Activated CD4-positive, alpha-beta memory T cell treated with anti-CD3 and anti-CD28 coated beads for 36 hours (primary cell): ENCODE results near the gene ENSA. TPM values are rescaled to one million over a fixed set of nuclear protein-coding genes. Genes with fewer than 3 reads are reported as not detected.
A peak's percentile ranks its signal among the peaks of the same experiment; 100 is the strongest.

ENCODE experiments used
- CTCF ChIA-PET: fragments of 350-600 bp; sonication (Branson Sonifier 250); formaldehyde crosslinking; loops from one replicate; lab custom pipeline; 2021; ENCODE audit warnings: antibody characterized with exemption, inconsistent platforms; lab: Charles Lee
- POLR2A ChIA-PET: fragments of 350-600 bp; sonication (Branson Sonifier 250); formaldehyde crosslinking; loops from one replicate; lab custom pipeline; 2021; ENCODE audit warnings: antibody characterized with exemption; lab: Charles Lee
- DNase-seq: peaks from one replicate; pipeline ENCODE4 v3.0.0-alpha.2; 2020
- H3K27ac Mint-ChIP-seq: one replicate; pipeline ENCODE4 v1.8.0; 2021; ENCODE audit warnings: mixed read lengths
- H3K27me3 Mint-ChIP-seq: one replicate; pipeline ENCODE4 v1.8.0; 2021; ENCODE audit warnings: mixed read lengths
- H3K36me3 Mint-ChIP-seq: one replicate; pipeline ENCODE4 v1.8.0; 2021; ENCODE audit warnings: mixed read lengths
- H3K4me1 Mint-ChIP-seq: one replicate; pipeline ENCODE4 v1.8.0; 2021; ENCODE audit warnings: low read depth, mixed read lengths
- H3K4me3 Mint-ChIP-seq: one replicate; pipeline ENCODE4 v1.8.0; 2021; ENCODE audit warnings: mild to moderate bottlenecking, mixed read lengths
- H3K9me3 Mint-ChIP-seq: one replicate; pipeline ENCODE4 v1.8.0; 2021; ENCODE audit warnings: mixed read lengths
- intact Hi-C: fragments of 100-400 bp; cut with micrococcal nuclease; formaldehyde crosslinking; loops from one replicate; pipeline ENCODE4 v1.15.1; 2023
- total RNA-seq, 2 experiments: library from RNA; stranded (reverse); gene quantifications; one replicate each; pipeline ENCODE4 v1.2.3, GENCODE V29; 2021

ENSA gene
- total RNA-seq, 2 experiments from 2014 or later = 212 to 219 TPM

DNA sequence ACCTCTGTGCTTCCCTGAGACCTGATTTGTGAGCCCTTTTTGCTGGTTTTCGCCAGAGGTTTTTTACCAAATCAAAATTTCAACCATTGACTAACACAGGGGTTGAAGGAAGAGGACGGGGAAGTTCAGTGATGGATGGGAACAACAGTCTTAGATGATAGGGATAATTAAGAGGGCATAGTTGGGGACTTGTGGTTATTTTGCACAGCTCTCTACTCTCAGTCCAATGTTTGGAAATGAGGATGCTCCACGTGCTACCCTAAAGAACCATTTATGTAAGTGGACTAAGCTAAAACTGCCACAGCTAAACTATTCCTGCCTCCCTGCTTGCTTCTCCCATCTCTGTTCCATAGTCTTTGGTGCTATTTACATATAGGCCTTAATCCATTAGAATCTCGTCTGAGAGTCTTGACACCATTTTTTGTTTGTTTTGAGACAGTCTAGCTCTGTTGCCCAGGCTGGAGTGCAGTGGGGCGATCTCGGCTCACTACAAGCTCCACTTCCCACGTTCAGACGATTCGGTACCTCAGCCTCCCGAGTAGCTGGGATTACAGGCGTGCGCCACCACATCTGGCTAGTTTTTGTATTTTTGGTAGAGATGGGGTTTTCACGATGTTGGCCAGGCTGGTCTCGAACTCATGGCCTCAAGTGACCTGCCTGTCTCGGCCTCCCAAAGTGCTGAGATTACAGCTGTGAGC is 49.3 kb downstream of the ENSA start:
- peak overlapping the region; percentile 93 for H3K4me3 Mint-ChIP-seq
- intact Hi-C loops = loop anchor here (1.0 kb wide), 2 partner anchors 13 to 49 kb away; partner anchors contain the start of gene ENSA

DNA sequence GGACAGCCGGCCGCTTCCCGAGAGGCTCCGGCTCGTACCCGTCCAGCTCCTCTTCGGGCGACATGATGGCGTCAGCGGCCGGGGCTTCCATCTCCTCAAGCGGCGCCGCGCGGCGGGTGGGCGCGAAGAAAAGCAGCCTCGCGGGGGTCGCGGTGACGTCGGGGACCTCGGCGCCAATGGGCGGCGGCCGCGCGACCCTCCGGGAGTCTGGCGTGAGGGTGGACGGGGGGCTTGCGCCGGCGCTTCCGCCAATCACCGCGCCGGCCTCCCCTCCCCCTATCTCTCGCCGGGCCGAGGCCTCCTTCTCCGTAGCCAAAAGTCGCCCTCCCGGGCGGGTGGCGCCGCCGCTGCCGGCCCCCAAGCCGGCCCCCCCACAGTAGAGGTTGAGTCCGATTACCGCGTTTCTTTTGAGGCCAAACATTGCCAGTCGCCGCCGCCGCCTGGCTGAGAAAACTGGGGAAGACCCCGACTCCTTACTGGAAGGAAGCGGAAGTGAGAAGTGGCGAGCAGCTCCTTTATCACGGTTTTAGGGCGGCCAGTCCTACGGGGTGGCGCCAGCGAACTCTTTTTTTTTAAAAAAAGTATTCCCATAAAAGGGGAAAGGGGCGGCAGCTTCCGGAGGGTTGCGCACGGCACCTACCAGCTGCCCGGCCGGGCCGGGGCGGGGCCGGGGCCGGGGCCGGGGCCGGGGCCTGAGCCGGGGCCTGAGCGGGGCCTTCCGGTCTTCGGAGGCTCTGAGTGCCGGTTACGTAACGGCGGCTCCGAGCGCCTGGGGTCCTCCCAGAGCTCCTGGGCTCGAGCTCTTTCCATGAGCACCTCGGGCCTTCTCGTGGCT is 50.1 kb downstream of the ENSA start, which contains the start of gene MCL1:
TSS of gene MCL1 (minus strand) at position 501 of the 835 bp plus-strand sequence. CDS start at position 421, 80 bp downstream.
- intact Hi-C loops = loop anchor here (1.0 kb wide), 2 partner anchors 12 to 50 kb away; partner anchors contain the start of gene ENSA
- Mint-ChIP-seq H3K27ac (peak within 1 kb of the TSS; percentile 98), H3K9me3 (no peaks in the 10 kb centered on the region), H3K27me3 (peaks cover 2% of the 10 kb centered on the region), H3K4me1 (peaks cover 27% of the 10 kb centered on the region), H3K4me3 (peak within 1 kb of the TSS; percentile 93), H3K36me3 (peaks cover 50% of the 10 kb centered on the region)
- CTCF ChIA-PET = interaction anchor here (0.7 to 15.1 kb wide), 11 partner anchors 16 to 416 kb away, joined by 3 to 276 read pairs (median 4); partner anchors contain the start of genes ENSA and GOLPH3L
- POLR2A ChIA-PET = interaction anchor here (0.6 to 12.6 kb wide), 18 partner anchors 10 to 492 kb away, joined by 3 to 527 read pairs (median 4); partner anchors contain the start of genes APH1A, ENSA and GOLPH3L
- DNase-seq = peak; percentile 95

More for the DNA sequence above, 49.3 kb downstream of the ENSA start:
- ChIA-PET POLR2A (interaction anchor here (0.6 to 12.6 kb wide), 14 partner anchors 9 to 491 kb away, joined by 3 to 527 read pairs (median 4); partner anchors contain the start of genes APH1A and ENSA), CTCF (interaction anchor here (0.7 to 15.1 kb wide), 9 partner anchors 17 to 416 kb away, joined by 3 to 276 read pairs (median 5); partner anchors contain the start of genes ENSA and GOLPH3L)
- peaks cover 2% of the 10 kb centered on the region for H3K27me3 Mint-ChIP-seq
- H3K27ac Mint-ChIP-seq = peak overlapping the region; percentile 92
- no peaks in the 10 kb centered on the region for H3K9me3 Mint-ChIP-seq
- DNase-seq = no peak
- H3K36me3 Mint-ChIP-seq = peaks cover 42% of the 10 kb centered on the region
- H3K4me1 Mint-ChIP-seq = peaks cover 19% of the 10 kb centered on the region

DNA sequence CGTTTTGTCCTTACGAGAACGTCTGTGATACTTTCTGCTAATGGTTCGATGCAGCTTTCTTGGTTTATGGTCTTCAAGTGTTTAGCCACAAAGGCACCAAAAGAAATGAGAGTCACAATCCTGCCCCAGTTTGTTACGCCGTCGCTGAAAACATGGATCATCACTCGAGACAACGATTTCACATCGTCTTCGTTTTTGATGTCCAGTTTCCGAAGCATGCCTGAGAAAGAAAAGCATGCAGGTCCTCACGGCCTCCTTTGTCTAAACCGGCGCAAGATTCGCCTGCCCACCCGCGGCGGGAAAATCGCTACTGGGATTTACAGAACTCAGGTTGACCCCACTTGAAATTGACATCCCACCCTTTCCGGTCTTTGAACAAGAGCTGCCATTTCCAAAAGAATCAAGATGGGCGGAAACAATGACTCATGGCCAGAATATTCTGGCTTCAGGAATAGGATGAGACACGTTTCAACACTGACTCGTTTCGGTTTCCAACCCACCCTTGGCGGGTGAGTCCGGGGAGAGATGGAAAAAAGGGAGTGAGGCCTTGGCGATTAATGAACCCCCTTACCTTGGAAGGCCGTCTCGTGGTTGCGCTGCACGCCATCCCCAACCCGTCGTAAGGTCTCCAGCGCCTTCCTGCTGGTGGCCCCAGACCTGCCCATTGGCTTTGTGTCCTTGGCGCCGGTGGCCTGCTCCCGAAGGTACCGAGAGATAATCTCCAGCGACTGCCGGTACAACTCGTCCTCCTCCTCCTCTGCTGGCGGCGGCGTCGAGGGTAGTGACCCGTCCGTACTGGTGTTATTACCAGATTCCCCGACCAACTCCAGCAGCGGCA is 50.9 kb downstream of the ENSA start:
- peak; percentile 73 for DNase-seq
- intact Hi-C loops = loop anchor here (1.0 kb wide), 4 partner anchors 11 to 51 kb away; partner anchors contain the start of gene ENSA
- Mint-ChIP-seq H3K4me3 (peak overlapping the region; percentile 93), H3K27ac (peak overlapping the region; percentile 98), H3K27me3 (peaks cover 2% of the 10 kb centered on the region), H3K36me3 (peaks cover 56% of the 10 kb centered on the region), H3K9me3 (no peaks in the 10 kb centered on the region), H3K4me1 (peaks cover 32% of the 10 kb centered on the region)
- ChIA-PET POLR2A (interaction anchor here (1.0 to 12.6 kb wide), 10 partner anchors 11 to 119 kb away, joined by 3 to 527 read pairs (median 12); partner anchors contain the start of genes ENSA and GOLPH3L), CTCF (interaction anchor here (1.1 to 15.1 kb wide), 5 partner anchors 15 to 50 kb away, joined by 3 to 276 read pairs (median 4); partner anchors contain the start of gene ENSA)

DNA sequence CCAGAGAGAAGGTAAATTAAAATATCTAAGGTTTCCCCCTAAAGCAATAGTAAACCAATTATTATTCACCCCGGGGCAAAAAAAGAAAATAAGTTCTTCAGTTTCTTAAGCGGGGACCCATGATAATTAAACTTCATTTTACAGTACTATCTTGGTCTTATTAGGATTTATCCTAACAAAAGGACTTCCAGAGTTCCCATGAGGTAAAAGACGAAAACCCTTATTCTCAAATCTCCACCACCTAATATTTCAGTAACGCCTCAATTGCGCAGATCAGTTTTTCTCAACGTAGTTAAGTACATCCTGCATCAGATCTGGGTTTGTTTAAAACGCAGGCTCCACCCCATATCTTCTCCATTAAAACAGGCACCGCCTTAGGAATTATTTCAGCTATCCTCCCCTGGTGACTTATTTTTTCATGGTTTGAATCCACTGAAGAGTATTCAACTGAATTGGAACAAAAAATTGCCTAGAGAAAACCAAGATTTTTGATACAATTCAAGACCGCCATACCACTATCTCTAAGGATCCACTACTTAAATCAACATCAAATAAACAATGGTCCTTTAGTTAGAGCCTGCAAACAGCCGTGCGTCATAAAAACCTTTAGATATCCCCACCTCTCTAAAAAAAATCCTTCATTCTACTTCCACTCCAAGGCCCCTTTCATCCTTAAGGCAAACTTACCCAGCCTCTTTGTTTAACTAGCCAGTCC is 51.7 kb downstream of the ENSA start:
- Mint-ChIP-seq H3K27me3 (peaks cover 2% of the 10 kb centered on the region), H3K4me1 (peaks cover 40% of the 10 kb centered on the region), H3K27ac (peak overlapping the region; percentile 98), H3K36me3 (peaks cover 64% of the 10 kb centered on the region), H3K9me3 (no peaks in the 10 kb centered on the region), H3K4me3 (peak overlapping the region; percentile 93)
- intact Hi-C loops = loop anchor here (1.0 kb wide), 2 partner anchors 14 to 34 kb away; no protein-coding TSS in a partner anchor
- CTCF ChIA-PET = interaction anchor here (1.1 to 15.1 kb wide), 5 partner anchors 15 to 51 kb away, joined by 3 to 276 read pairs (median 7); partner anchors contain the start of gene ENSA
- POLR2A ChIA-PET = interaction anchor here (1.0 to 12.6 kb wide), 6 partner anchors 13 to 51 kb away, joined by 3 to 527 read pairs (median 48); partner anchors contain the start of gene ENSA
- no peak for DNase-seq

DNA sequence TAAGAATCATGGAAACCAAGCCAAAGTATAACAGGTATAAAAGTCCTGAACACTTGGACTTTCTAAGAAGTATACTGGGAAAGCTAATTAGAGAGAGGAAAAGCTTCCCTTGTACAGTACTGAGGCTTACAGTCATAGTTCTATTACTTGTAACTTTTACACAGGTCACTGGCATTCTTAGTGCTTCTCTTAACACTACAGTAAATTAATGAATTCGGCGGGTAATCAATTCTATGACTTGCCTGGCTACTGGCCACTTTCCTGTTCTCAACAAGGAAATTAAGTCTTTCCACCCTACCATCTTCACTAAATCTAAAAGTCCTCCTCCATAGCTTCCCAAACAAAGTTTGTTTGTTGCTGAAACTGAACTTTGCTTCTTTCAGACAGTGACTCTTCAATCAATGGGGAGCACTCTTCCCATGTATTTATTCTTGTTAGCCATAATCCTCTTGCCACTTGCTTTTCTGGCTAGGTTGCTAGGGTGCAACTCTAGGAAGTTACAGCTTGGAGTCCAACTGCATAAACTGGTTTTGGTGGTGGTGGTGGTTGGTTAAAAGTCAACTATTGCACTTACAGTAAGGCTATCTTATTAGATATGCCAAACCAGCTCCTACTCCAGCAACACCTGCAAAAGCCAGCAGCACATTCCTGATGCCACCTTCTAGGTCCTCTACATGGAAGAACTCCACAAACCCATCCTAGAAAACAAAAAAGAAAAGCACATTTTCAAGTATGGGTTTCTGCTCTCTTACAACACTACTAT is 52.4 kb downstream of the ENSA start:
- no peak for DNase-seq
- Mint-ChIP-seq H3K4me3 (peak overlapping the region; percentile 93), H3K4me1 (peaks cover 44% of the 10 kb centered on the region), H3K36me3 (peaks cover 71% of the 10 kb centered on the region), H3K9me3 (no peaks in the 10 kb centered on the region), H3K27me3 (peaks cover 2% of the 10 kb centered on the region), H3K27ac (peak overlapping the region; percentile 98)
- ChIA-PET POLR2A (interaction anchor here (0.7 to 12.6 kb wide), 6 partner anchors 12 to 90 kb away, joined by 3 to 527 read pairs (median 48); partner anchors contain the start of genes ENSA and TARS2), CTCF (interaction anchor here (0.9 to 15.1 kb wide), 4 partner anchors 14 to 120 kb away, joined by 3 to 276 read pairs (median 6); partner anchors contain the start of gene GOLPH3L)
- intact Hi-C loops = no loop called here

DNA sequence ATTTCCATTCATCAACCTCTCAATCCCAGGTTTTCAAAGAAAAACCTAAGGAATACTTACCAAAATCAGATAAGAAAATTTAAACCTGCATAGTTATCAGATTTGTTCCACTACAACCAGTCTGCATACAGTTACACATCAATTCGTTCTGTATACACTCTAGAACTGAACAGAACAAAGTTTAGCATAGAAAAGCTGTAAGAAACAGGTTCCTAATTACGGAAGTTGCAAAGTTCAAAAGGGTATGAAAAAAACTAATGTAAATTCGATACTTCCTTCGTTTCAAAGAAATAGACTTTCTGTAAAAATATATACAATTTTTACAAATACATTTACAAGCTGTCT is 53.1 kb downstream of the ENSA start:
- H3K27me3 Mint-ChIP-seq = peaks cover 2% of the 10 kb centered on the region
- POLR2A ChIA-PET = interaction anchor here (1.6 to 12.6 kb wide), 5 partner anchors 12 to 89 kb away, joined by 4 to 527 read pairs (median 54); partner anchors contain the start of genes ENSA and TARS2
- no peak for DNase-seq
- intact Hi-C loops = no loop called here
- CTCF ChIA-PET = interaction anchor here (0.9 to 15.1 kb wide), 4 partner anchors 13 to 121 kb away, joined by 3 to 276 read pairs (median 6); partner anchors contain the start of gene GOLPH3L
- H3K4me1 Mint-ChIP-seq = peaks cover 49% of the 10 kb centered on the region
- H3K36me3 Mint-ChIP-seq = peaks cover 73% of the 10 kb centered on the region
- peak overlapping the region; percentile 93 for H3K4me3 Mint-ChIP-seq
- peak overlapping the region; percentile 98 for H3K27ac Mint-ChIP-seq
- H3K9me3 Mint-ChIP-seq = no peaks in the 10 kb centered on the region

DNA sequence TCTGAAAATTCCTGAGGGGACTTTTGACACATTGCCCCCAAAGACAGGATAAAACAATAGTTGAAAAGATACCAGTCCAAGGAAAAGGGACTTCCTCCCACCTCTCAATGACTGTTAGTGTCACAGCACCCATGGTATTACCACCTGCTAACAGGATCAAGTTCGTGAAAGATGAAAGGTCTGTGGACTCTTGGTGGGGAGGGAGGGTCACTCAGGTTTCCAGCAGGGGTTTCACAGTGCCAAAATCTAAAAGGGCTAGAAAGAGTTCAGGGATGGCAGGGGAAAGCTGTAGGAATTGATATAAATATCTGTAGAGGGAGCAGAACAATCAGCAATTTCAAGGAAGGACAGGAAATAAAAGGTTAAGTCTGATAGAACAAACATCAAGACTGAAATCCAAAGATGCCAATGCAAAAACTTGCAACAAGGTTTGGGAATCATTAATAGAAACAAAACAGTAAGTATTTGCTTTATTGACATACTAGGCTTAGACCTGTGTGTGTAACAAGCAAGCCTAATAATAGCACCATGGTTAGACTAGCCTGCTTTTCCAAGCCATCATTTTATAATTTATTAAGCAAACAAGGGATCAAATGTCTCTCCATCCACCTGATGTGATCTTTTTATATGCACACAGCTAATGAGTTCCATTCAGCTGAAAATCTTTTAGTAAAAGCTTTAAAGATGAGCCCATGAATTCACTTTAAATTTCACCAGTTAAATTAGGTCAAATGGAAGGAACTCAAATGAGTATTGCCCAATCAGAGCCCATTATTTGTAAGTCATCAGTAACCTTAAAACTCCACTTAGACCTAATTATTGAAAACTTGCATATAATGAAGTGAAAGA is 53.7 kb downstream of the ENSA start:
- intact Hi-C loops = no loop called here
- H3K4me1 Mint-ChIP-seq = peaks cover 50% of the 10 kb centered on the region

DNA sequence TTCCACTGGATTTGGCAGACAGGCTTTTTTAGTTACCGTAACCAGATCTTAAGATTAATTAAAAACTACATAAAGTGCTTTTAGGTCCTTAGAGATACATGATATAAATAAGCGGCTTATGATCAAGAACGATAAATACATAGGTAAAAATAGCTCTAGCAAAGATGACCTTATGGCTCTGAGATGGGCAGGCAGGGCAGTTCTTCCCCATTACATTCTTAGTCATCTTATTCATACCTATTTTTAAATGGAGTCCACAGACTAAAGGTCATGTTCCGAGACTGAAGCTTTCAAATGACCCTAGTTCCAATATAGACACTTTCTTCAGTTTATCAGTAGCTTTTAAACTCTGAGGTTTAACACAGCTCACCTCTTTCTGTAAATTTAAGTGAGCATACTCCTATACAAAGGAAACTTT is 54.3 kb downstream of the ENSA start:
- DNase-seq = no peak
- Mint-ChIP-seq H3K4me1 (peaks cover 50% of the 10 kb centered on the region), H3K27me3 (peaks cover 2% of the 10 kb centered on the region), H3K27ac (peak overlapping the region; percentile 98), H3K36me3 (peaks cover 81% of the 10 kb centered on the region), H3K9me3 (no peaks in the 10 kb centered on the region), H3K4me3 (peak overlapping the region; percentile 93)
- intact Hi-C loops = no loop called here
- POLR2A ChIA-PET = interaction anchor here (0.8 to 12.6 kb wide), 6 partner anchors 10 to 347 kb away, joined by 3 to 527 read pairs (median 4); no protein-coding TSS in a partner anchor
- CTCF ChIA-PET = interaction anchor here (0.8 to 15.1 kb wide), 2 partner anchors 12 to 47 kb away, joined by 3 to 276 read pairs; no protein-coding TSS in a partner anchor

More for the DNA sequence above, 53.7 kb downstream of the ENSA start:
- peak overlapping the region; percentile 98 for H3K27ac Mint-ChIP-seq
- no peak for DNase-seq
- peaks cover 2% of the 10 kb centered on the region for H3K27me3 Mint-ChIP-seq
- ChIA-PET CTCF (interaction anchor here (0.8 to 15.1 kb wide), 5 partner anchors 13 to 121 kb away, joined by 3 to 276 read pairs (median 6); partner anchors contain the start of gene GOLPH3L), POLR2A (interaction anchor here (0.8 to 12.6 kb wide), 8 partner anchors 11 to 346 kb away, joined by 3 to 527 read pairs (median 4); partner anchors contain the start of gene TARS2)
- H3K9me3 Mint-ChIP-seq = no peaks in the 10 kb centered on the region
- H3K36me3 Mint-ChIP-seq = peaks cover 79% of the 10 kb centered on the region
- H3K4me3 Mint-ChIP-seq = peak overlapping the region; percentile 93
